Caki2 (cell line): ENCODE data around the gene IP6K3. TPM values are rescaled to one million over a fixed set of nuclear protein-coding genes. Genes with fewer than 3 reads are reported as not detected.

Experiments
- DNase-seq: peaks from one replicate; pipeline ENCODE4 v3.0.0-alpha.2; 2015; ENCODE audit warnings: low read depth
- in situ Hi-C: cut with HindIII; loops from 2 replicates; pipeline ENCODE4 v1.10.0; 2016; ENCODE audit warnings: low sequenced_read_pairs, low pct_unique_long_range_greater_than_20kb, mixed read lengths
- total RNA-seq: library from RNA; depleted of rRNA; stranded (reverse); fragments of >200 nt; shearing (Covaris generic); gene quantifications from 2 replicates; pipeline ENCODE4 v1.2.3, GENCODE V29; 2014; ENCODE audit warnings: low replicate concordance

The IP6K3 gene
- total RNA-seq, 1 experiment from 2014 or later = 0.07 TPM

DNA sequence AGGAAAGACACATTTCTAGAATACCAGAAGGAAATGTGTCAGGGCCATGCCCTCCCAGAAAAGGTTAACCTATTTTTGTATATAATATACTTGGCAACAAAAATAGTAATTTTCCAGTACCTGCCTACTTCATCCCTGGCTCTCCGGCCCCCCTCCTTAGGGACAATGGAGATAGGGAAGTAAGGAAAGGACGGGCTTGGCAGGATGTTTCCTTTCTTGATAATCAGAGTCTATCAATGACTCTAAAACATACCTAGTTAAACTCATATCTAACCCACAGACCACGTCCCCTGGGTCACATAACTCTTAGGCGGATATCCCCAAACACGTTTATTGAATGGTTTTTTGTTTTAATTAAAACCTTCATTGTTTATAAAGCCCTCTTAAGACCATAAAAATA is 47.0 kb downstream of the IP6K3 start:
- no peak for DNase-seq
- in situ Hi-C loops = no loop called here

DNA sequence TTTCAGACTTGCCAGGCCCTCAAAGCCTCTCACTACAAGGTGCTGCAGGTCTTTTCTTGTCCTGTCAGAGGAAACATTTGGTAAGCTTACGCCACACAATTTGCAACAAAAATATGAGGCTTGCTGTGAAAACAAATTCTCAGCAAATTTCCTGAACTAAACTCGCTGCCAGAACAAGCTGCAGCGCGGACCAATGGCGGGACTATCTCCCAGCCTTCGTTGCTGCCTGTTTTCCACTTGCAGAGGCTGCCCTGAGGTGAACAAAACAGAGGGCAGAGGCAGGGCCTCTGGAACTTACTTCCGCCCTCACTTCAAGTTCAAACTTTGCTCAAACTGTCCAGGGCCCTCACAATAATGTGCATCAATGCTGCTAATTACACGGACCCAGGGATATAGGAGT is 47.6 kb downstream of the IP6K3 start:
- DNase-seq = no peak
- in situ Hi-C loops = no loop called here

DNA sequence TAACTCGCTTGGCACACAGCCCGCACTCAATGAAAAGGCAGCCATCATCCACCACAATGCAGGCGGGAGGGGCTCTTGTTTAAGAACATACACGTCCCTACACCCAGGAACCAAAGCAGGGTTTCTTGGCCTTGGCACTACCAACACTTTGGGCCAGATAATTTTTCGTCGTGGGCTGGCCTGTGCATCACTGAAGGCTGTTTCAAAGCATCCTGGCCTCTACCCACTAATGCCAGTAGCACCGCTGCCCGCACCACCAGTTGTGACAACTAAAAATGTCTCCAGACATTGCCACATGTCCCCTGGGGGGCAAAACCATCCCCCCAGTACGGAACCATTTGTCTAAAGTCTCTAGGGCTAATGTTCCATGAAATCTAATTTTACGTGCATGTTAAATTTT is 48.2 kb downstream of the IP6K3 start:
- no peak for DNase-seq
- in situ Hi-C loops = no loop called here

DNA sequence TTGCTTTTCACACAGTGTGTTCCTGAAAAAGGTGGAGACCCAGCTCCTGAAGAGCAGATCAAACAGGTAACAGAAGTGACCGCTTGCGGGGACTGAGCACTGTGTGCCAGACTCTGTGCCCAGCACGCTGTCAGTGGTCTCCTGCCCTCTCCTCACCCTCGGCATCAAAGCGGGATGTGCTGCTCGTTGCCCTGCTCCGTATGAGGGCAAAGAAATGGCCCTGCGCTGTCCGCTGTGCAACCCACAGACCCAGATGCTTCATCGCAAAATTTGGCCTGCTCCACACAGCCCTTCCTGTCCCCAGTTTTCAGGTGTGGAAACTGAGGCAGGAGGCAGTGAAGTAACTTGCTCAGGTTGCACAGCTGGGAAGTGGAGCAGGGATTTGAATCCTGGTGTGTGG is 48.9 kb downstream of the IP6K3 start:
- DNase-seq = no peak
- in situ Hi-C loops = no loop called here

DNA sequence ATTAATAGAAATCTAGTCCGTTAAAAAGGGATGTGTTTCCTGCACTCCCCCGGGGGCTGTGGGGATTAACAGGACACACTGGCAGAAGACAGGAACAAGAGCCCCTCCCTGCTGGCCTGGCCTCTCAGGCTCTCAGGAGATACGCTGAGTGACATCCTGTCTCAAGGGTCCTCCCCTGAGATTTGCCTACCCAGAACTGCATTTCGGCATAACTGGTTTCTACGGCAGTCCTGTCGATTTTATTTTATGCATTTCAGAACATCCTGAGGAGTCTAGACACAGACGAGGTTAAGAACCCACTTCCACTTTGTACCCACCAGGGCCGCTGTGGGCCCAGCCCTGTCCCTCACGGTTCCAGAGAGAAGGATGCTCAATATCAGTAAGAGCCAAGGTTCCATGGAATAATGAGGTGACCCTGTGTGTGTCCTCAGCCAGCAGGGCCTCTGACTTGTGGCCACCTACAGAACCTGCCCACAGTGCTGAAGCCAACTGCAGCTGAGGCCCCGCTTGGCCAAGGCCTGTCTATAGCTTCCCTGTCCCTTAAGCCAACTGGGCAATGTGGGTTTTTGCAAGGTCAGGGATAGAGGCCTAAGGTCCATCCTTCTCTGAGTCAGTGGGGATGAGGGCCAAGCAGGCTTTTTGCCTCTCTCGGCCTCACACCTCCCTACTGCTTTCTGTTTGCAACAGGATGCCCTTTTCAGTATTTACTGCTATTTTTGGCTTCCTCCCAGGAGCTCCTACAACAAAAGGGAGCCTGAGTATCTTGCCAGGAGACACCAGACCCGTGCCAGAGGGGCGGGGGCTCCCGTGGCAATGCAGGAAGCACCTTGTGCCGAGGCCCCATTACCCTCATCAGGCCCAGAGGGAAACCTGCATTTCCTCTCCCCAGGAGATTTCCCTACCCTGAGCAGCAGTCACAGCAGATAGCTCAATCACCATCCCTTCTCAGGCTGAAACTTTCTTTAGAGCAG is 49.9 kb downstream of the IP6K3 start:
- peak; percentile 53 for DNase-seq

DNA sequence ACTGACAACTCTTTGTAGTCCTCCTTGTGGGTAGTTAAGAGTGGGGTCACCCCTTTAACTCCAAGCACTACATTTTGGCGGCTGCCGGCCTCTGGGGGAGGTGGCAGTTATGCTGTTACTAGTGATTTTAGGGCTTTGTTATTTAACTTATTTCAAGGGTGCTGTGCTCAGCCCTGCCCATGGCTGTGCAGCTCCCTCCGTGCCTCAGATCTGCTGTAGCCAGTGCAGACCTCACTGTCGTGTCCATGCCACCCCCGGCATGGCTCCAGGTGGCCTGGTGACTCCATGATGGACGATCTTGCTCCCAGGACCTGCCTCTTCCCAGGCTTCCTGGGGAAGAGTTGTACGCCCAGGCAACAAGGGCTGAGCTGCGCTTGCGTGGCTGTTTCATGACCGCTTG is 50.6 kb downstream of the IP6K3 start:
- in situ Hi-C loops = no loop called here
- DNase-seq = no peak

More for the DNA sequence above, 49.9 kb downstream of the IP6K3 start:
- in situ Hi-C loops = no loop called here

DNA sequence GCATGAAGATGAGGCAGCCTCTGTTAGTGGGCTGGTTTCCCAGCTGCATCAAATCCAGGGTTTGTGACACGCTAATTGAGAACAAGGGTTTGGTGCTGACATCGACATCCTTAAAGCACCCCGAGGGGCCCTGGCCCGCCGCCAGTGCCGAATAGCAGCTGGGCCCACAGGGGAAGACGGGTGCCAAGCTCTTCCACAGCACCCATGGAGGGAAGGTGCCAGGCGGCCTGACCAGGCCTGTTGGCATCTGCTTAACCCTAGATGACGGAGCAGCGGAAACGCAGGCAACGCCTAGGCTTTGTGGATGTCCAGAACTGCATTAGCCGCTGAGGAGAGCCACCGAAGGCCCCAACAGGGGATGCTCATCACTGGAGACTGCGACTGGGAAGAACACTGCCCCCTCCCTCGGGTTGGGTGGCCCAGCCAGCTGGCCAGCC is 51.2 kb downstream of the IP6K3 start:
- DNase-seq = no peak
- in situ Hi-C loops = no loop called here

DNA sequence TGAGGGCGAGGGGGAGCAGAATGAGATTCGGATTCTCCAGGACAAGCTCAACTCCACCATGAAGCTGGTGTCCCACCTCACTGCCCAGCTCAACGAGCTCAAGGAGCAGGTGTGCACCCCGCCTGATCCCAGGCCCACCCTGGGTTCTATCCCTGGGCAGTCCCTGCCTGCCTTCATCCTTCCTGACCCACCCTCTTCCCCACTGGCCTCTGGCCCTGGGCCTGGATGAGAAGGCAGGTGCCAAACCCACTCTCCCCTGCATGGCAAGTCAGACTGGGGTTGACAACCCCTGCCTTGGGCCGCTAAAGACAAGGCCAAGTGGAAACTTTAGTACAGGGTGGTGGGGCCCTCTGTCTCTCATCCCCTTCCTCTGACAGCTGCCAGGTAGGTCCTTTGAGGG is 51.7 kb downstream of the IP6K3 start:
- in situ Hi-C loops = no loop called here
- DNase-seq = no peak

DNA sequence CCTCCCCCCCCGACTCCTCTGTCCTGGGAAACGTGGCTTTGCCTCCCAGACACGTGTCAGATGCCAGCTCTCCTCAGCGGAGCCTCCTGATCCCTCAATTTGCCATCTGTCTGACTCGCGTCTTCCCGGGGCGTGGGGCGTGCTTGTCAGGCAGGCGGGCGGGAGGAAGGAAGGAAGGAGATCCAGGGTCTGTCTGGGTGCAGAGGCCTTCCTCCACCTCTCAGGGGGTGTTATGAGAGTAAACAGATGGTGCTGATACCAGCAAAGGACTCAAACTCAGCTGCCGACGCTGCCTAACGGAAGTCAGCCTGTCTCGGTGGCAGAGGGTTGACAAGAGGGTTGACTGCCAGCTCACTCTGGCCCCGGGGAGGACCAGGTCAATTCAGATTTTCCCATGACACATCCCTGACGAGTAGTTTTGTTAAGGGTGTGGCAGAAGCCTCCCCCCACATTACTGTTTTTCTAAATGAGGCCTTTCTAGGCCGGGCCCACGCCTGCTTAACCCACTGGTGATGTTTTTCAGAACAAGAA is 52.2 kb downstream of the IP6K3 start:
- peak; percentile 79 for DNase-seq
- in situ Hi-C loops = no loop called here

DNA sequence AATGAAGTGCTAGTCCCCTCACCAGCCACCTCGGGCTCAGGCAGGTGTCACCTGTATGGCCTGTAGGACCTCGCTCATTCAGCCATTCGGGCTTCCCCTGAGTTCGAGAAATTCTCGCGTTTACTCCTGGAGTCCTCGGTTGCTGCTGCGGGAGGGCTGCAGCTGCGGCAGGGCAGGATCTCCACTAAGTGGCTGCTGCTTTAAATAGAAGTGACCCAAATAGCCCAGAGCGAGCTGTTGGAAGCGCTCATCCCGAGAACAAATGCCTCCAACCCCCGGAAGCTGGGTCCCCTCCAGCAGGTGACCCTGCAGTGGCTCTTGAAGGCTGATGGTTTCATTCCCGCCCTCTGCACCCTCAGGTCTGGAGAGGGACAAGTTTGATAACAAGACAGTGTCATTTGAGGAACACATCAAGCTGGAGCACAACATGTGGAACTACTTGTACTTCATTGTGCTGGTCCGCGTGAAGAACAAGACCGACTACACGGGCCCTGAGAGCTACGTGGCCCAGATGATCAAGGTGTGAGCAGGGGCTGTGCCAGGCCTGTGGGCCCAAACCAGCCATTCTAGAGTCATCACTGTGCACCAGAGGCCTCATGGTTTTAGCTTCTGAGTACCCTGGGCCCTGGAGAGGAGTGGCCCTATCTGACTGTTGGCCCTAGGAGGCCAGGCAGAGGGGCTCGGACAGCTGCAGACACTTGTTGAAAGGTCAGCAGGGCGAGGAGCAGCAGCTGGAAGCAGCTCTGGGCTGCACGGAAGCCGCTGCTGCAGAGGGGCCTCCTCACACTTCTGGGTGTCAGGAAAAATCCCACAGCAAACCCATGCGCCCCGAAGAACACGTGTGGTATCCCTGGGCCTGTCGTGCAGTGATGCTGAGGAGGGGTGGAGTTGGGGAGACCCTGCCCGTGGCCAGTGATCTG is 53.3 kb downstream of the IP6K3 start:
- DNase-seq = no peak
- in situ Hi-C loops = no loop called here

DNA sequence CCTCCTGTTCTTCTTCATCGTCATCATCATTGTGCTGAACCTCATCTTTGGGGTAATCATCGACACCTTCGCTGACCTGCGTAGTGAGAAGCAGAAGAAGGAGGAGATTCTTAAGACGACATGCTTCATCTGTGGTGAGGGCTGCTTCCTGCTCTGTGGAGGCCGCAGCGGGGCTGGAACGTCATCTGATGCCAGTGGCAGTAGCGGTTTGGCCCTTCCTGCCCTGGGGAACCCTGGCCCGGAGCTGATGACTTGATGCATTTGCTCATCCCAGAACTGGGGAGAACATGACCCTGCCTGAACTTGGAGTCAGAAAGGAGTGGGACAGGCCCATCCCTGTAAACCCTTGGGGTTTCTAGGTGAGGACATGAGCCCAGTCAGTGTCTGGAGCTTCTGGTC is 53.9 kb downstream of the IP6K3 start:
- in situ Hi-C loops = no loop called here
- DNase-seq = no peak

DNA sequence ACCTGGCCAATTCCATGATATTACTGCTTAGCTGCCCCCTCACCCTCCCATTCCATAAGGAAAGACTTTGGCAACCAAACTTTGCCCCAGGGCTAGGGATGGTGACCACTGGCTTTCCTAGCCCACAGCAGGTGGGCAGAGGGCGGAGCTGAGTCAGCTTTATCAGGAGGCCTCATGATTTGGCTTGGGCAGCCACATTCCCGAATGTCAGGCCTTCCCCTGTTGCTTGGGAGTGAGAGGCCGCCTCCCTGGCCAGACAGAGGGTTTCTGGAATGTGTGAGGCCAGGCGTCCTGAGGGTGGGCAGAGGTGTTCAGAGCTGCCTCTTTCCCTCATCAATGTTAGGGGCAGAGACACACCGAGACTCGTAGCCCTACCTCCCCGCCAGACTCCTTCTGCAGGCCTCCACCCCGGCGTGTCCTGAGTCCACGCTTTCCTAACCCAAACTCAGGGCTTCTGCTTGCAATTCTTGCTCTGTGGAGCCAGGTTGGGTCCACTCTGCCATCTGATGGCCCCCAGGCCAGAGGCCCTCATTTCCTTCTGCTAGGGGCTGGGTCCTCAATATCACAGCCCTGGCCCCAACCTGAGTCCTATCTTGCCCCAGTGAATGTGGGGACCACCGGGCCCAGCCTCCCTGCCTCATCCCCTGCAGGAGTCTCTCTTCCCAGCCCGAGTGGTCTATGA is 54.5 kb downstream of the IP6K3 start:
- no peak for DNase-seq
- in situ Hi-C loops = no loop called here

DNA sequence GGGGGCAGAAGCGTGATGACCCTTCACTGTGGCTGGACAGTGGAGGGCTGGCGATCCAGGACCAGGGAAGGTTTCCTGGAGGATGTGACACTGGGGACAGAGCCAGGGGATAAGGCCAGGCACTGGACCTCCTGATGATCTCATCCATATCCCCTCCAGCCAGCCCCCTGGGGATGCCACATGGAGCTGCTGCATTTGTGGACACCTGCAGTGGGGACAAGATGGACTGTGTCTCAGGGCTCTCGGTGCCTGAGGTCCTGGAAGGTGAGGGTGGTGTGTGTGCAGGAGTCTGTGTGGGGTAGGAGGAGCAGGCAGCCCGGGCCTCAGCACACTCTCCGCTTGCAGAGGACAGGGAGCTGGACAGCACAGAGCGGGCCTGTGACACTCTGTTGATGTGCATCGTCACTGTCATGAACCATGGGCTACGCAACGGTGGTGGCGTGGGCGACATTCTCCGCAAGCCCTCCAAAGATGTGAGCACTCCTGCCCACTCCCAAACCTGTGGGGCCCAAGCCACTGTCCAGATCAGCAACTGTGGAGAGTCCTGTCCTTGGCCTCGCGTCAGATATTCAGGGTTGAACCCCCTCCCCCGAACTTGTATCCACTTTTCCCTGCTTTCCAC is 55.1 kb downstream of the IP6K3 start:
- no peak for DNase-seq
- in situ Hi-C loops = no loop called here

DNA sequence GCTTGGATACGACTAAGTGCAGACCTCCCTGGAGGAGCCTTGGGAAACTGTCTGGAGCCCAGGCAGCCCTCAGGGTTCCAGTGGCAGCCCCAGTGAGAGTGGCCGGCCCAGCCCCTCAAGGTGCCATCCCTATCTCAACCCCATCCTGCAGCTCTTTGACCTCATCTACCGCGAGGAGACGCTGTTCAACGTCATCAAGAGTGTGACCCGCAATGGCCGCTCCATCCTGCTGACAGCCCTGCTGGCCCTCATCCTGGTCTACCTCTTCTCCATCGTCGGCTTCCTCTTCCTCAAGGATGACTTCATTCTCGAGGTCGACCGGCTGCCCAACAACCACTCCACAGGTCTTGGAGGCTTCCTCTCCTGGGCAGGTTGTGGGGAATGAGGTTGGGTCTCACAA is 55.9 kb downstream of the IP6K3 start:
- in situ Hi-C loops = no loop called here
- DNase-seq = no peak

DNA sequence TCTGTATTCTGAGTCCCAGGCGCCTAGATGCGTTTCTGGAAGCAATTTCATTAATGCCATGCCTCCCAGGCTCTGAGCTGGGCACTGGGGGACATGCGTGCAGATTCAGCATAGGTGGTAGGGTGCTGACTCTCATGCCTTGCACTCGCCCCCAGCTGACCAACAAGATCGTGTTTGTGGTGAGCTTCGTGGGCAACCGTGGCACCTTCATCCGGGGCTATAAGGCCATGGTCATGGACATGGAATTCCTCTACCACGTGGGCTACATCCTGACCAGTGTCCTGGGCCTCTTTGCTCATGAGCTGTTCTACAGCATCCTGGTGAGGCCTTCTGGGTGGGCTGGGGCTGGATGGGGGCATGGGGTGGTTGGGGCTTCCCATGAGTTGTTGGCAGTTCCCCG is 56.8 kb downstream of the IP6K3 start:
- in situ Hi-C loops = no loop called here
- DNase-seq = no peak

DNA sequence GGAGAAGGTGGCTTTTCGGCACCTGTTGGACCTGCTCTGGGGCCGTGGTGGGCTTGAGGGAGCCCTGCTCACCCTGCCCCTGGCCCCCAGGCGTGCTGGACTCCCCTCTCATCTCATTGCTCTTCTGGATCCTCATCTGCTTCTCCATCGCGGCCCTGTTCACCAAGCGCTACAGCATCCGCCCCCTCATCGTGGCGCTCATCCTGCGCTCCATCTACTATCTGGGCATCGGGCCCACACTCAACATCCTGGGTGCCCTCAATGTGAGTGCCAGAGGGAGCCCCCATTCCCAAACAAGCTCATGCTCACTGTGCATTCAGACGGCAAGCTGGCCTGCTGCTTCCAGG is 57.6 kb downstream of the IP6K3 start:
- in situ Hi-C loops = no loop called here
- DNase-seq = no peak

DNA sequence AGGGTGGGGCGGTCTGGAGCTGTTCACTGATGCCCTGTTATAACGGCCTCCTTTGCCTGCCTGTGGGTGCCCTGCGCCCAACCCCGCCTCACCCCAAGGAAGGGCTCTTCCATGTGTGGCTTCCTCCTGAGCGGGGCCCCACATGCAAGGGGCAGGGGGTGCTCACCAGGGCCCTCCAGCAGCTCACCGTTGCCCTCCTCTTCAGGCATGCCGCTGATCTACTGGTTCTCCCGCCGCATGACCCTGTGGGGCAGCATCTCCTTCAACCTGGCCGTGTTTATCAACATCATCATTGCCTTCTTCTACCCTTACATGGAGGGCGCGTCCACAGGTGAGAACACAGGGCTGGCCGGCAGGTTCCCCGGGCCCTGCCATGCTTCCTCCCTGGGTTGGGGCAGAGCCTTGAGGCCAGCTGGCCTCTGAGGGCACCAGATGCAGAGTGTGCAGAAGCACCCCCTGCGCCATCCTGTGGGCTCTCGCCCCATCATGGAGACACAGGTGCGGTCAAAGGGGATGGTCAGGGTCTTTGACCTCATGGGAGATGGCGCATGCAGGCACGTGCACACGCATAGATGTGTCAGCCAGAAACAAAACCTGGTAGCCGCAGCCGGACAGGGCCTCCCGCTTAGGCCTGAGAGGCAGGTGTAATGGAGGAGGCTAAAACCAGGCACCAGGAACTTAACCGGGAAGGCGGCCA is 58.1 kb downstream of the IP6K3 start:
- no peak for DNase-seq
- in situ Hi-C loops = no loop called here

DNA sequence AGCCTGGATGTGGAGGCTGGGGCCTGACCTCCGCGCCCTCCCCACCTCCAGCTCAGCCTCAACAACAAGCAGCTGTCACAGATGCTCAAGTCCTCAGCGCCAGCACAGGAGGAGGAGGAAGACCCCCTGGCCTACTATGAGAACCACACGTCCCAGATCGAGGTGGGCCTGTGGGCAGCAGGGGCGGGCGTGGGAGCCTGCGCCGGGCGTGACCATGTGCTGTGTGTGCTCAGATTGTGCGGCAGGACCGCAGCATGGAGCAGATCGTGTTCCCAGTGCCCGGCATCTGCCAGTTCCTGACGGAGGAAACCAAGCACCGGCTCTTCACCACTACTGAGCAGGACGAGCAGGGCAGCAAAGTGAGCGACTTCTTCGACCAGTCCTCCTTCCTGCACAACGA is 58.7 kb downstream of the IP6K3 start:
- in situ Hi-C loops = no loop called here
- no peak for DNase-seq
